Measurements from ENCODE around the gene CPNE5.

DNA sequence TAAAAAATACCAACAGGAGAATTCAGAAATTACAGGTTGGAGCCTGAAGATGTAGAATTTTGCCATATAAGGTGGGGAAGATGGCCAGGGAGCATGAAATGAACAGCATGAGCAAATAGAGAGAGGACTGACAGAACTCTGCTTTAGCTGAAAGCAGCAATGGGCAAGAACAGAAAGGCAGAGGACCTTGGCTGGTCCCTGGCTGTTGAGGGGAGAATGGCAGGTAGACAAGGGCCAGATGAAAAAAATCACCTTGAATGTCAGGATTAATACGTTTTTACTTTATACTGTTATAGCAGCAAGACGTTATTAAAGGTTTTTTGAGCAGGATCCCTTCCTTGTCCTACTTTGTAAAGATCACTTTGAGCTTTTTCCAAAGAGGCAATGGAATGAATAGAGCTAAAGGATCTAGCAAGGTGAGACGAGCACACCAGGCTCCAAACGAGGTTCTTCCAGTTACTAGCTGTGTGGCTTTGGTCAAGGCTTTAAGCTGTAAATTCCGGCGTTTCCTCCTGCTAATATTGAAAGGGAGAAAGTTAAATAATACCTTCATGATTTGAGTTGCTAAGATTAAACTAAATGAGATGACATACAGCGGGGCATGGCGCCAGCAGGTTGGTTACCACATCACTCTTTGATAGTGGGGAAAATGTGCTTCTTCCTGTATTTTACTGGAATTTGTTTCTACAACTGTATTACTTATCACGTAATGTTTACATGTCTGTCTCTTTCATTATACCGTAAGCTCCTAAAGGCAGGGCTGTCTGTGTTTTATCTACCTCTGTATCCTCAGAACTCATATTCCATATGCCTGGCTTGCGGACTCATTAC is 34.6 kb upstream of the CPNE5 start:
- no peak for TF ChIP-seq SUZ12 (IDR thresholded peaks at IDR 0.05)
- no peak for TF ChIP-seq HDGF (IDR thresholded peaks at IDR 0.05; ENCODE audit: borderline replicate concordance)
- TF ChIP-seq TARDBP (IDR thresholded peaks at IDR 0.05), result no peak
- no peak for TF ChIP-seq FOXM1 (IDR thresholded peaks at IDR 0.05; ENCODE audit: borderline replicate concordance)
- TF ChIP-seq FOXK2 (IDR thresholded peaks at IDR 0.05), result no peak
